ENCODE measurements around the gene ALDH3A1. TPM values are rescaled to one million over a fixed set of nuclear protein-coding genes. Genes with fewer than 3 reads are reported as not detected.

Gene ALDH3A1
- total and polyA plus RNA-seq, 2 donors (not counting 3 experiments of a cell fraction or from before 2014, with no cell fraction given), result 0.11 to 1.2 TPM

GRCh38 chr17:19750835-19751234 is 2.7 kb upstream of the ALDH3A1 start:
- Histone ChIP-seq H3K9ac (replicated peaks; ENCODE audit: extremely low read depth, insufficient read depth, low read length) (no peak overlapping the region), H3K27me3 (ENCODE audit: control insufficient read depth in 2 of 2, insufficient read depth in 2 of 2, low read length in 2 of 2) (no peaks in the 10 kb centered on the region), H3K79me2 (ENCODE audit: control insufficient read depth, insufficient read depth, low read length) (no peaks in the 10 kb centered on the region), H3K4me2 (ENCODE audit: insufficient read depth, low read length) (no peak overlapping the region), H3K4me1 (ENCODE audit: control insufficient read depth, extremely low read depth, insufficient read depth, low read length) (peaks cover 18% of the 10 kb centered on the region), H3K9me1 (replicated peaks; ENCODE audit: control insufficient read depth, extremely low read depth, insufficient read depth, low read length) (no peaks in the 10 kb centered on the region), H3K9me3 (replicated peaks; ENCODE audit: control insufficient read depth, insufficient read depth, low read length) (no peaks in the 10 kb centered on the region), H2AFZ (ENCODE audit: low read depth, low read length) (peak overlapping the region; percentile 4), H4K20me1 (replicated peaks; ENCODE audit: control insufficient read depth, extremely low read depth, insufficient read depth, low read length) (no peaks in the 10 kb centered on the region), H3K4me3 (replicated peaks in 1 of 3; ENCODE audit: insufficient read depth in 1 of 3, low read depth in 1 of 3, low read length in 3 of 3) (no peak overlapping the region), H3K27ac (ENCODE audit: insufficient read depth, low read depth, low read length) (no peak overlapping the region), H3K36me3 (ENCODE audit: control insufficient read depth in 2 of 2, extremely low read depth in 1 of 2, insufficient read depth in 2 of 2, low read length in 2 of 2) (no peaks in the 10 kb centered on the region)
- ChIA-PET CTCF (interaction anchor here (8.4 kb wide), 1 partner anchor 11 kb away, joined by 72 read pairs; no protein-coding TSS in a partner anchor), POLR2A (no interaction called here)
- dilution Hi-C loops (cut with MboI; ENCODE audit: extremely low pct_ligation_motif_present, low sequenced_read_pairs) (no loop called here), intact Hi-C loops (cut with micrococcal nuclease) (no loop called here)
- TF ChIP-seq CTCF (IDR thresholded peaks at IDR 0.05; ENCODE audit: extremely low read depth in 1 of 2, insufficient read depth in 1 of 2, low read depth in 1 of 2, low read length in 2 of 2) (no peak), MYC (IDR thresholded peaks at IDR 0.05; ENCODE audit: low read depth, low read length) (no peak), GATA2 (IDR thresholded peaks at IDR 0.05; ENCODE audit: insufficient read depth, insufficient read length, low read depth, low read length) (no peak), POLR2AphosphoS5 (IDR thresholded peaks at IDR 0.05; ENCODE audit: insufficient read depth, low read depth, low read length) (no peak), FOS (IDR thresholded peaks at IDR 0.05; ENCODE audit: borderline replicate concordance, insufficient read depth, low read length) (no peak), EZH2 (IDR thresholded peaks at IDR 0.05; ENCODE audit: borderline replicate concordance, low read depth, low read length, severe bottlenecking) (no peak)
- BruUV-seq (replicated peaks), result no TSS peak
- DNase-seq (ENCODE audit: low read depth, low spot score) (no peak), FAIRE-seq (no peak)

All from endothelial cell of umbilical vein (primary cell).